OCI-LY3 (cell line): ENCODE measurements around the gene KTN1.

Source experiments
- EZH2phosphoT487 ChIP-seq: fragments of 200-600 bp; shearing (Covaris generic); IDR thresholded peaks from 2 replicates; pipeline ENCODE4 v1.6.1; 2018; ENCODE audit warnings: antibody characterized with exemption, mixed run types, low read depth
- TF ChIP-seq, protein P1 (sequence below): fragments of 200-600, 300-600 bp; sonication (generic); IDR thresholded peaks from 2 replicates; pipeline ENCODE4 v1.5.1; 2014; ENCODE audit warnings: antibody characterized with exemption, low read length, low read depth

DNA sequence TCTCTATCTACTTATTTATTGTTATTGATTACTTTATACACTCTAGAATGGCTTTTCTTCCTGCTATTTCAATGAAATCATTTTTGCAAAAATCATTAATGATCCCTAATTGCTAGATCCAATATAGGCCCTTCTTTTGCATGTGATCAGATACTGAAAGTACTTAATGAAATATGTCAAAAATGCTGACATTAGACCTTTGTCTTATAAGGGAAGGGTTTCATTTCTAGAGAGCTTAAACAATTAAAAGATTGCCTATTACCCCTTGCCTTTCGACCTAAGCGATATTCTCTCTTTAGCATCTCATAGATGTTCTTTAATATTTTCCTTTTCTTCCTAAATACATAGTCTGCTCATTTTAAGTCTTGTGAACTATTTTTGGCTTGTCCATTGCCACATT, 101.1 kb downstream of the KTN1 start:
- no peak for TF ChIP-seq EZH2phosphoT487
- TF ChIP-seq, protein P1, sequence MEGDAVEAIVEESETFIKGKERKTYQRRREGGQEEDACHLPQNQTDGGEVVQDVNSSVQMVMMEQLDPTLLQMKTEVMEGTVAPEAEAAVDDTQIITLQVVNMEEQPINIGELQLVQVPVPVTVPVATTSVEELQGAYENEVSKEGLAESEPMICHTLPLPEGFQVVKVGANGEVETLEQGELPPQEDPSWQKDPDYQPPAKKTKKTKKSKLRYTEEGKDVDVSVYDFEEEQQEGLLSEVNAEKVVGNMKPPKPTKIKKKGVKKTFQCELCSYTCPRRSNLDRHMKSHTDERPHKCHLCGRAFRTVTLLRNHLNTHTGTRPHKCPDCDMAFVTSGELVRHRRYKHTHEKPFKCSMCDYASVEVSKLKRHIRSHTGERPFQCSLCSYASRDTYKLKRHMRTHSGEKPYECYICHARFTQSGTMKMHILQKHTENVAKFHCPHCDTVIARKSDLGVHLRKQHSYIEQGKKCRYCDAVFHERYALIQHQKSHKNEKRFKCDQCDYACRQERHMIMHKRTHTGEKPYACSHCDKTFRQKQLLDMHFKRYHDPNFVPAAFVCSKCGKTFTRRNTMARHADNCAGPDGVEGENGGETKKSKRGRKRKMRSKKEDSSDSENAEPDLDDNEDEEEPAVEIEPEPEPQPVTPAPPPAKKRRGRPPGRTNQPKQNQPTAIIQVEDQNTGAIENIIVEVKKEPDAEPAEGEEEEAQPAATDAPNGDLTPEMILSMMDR: no peak
